ENCODE data around the gene ZNF225. TPM values are rescaled to one million over a fixed set of nuclear protein-coding genes. Genes with fewer than 3 reads are reported as not detected.

The ZNF225 gene
- total and polyA plus RNA-seq, 9 of the 15 experiments (the other 6 are each of a cell fraction or from before 2014, with no cell fraction given): 1.4 to 4.2 (median 2.2) TPM

GRCh38 chr19:44071824-44072542, 41.2 kb upstream of the ZNF225 start, which contains the start of gene ZNF284 (continued):
- TF ChIP-seq CTBP1 (IDR thresholded peaks at IDR 0.05; ENCODE audit: borderline replicate concordance) (peak; percentile 40; the same call in 1 of the 2 replicates), ETV5 (CRISPR knock-in tag; IDR thresholded peaks at IDR 0.05; ENCODE audit: low read depth) (peak; percentile 84), MEIS2 (IDR thresholded peaks at IDR 0.05; ENCODE audit: partially characterized antibody) (peak; percentile 89), TCF15 (CRISPR knock-in tag; IDR thresholded peaks at IDR 0.05) (no peak), ZBTB7A (IDR thresholded peaks at IDR 0.05; ENCODE audit: borderline replicate concordance, control insufficient read depth, low read depth, low read length) (peak; percentile 44; the same call in 1 of the 2 replicates), E2F3 (CRISPR knock-in tag; IDR thresholded peaks at IDR 0.05) (no peak), NELFE (IDR thresholded peaks at IDR 0.05; ENCODE audit: insufficient read depth, insufficient read length) (no peak), TCF3 (CRISPR knock-in tag; IDR thresholded peaks at IDR 0.05) (no peak), AFF1 (IDR thresholded peaks at IDR 0.05; ENCODE audit: low read depth in 1 of 2, partially characterized antibody in 2 of 2) (peak in 1 of 2 experiments; percentile 92), ZNF431 (CRISPR knock-in tag; IDR thresholded peaks at IDR 0.05) (peak; percentile 34; the same call in 1 of the 2 replicates), POLR2H (tag; IDR thresholded peaks at IDR 0.05; ENCODE audit: low read depth) (peak; percentile 57), GABPB1 (CRISPR knock-in tag; IDR thresholded peaks at IDR 0.05) (peak; percentile 91), ZNF740 (CRISPR knock-in tag; IDR thresholded peaks at IDR 0.05) (no peak), ZNF740 (tag; IDR thresholded peaks at IDR 0.05) (no peak), JUND (IDR thresholded peaks at IDR 0.05; ENCODE audit: borderline replicate concordance, low read depth, low read length) (peak; percentile 31; the same call in 1 of the 2 replicates), JUND (tag; IDR thresholded peaks at IDR 0.05; ENCODE audit: borderline replicate concordance, low read depth, low read length) (peak; percentile 14; the same call in 1 of the 3 replicates), CGGBP1 (CRISPR knock-in tag; IDR thresholded peaks at IDR 0.05) (no peak), MCM3 (IDR thresholded peaks at IDR 0.05) (no peak), HNRNPL (IDR thresholded peaks at IDR 0.05; ENCODE audit: low read depth, low read length) (no peak), NBN (IDR thresholded peaks at IDR 0.05; ENCODE audit: low read depth) (peak; percentile 36; the same call in 1 of the 2 replicates), ZNF384 (IDR thresholded peaks at IDR 0.05; ENCODE audit: low read depth, low read length) (no peak), L3MBTL2 (IDR thresholded peaks at IDR 0.05) (peak; percentile 95), BACH1 (tag; IDR thresholded peaks at IDR 0.05) (no peak), KAT8 (IDR thresholded peaks at IDR 0.05; ENCODE audit: low read depth) (no peak), ZNF668 (CRISPR knock-in tag; IDR thresholded peaks at IDR 0.05) (no peak)

Measured in K562 (cell line).